ENCODE data around the gene E2F4. TPM values are rescaled to one million over a fixed set of nuclear protein-coding genes. Genes with fewer than 3 reads are reported as not detected.

The E2F4 gene
- total and polyA plus RNA-seq, 2 of the 8 experiments (the other 6 are each of a cell fraction or from before 2014, with no cell fraction given): 79.9 to 157 TPM

- TF ChIP-seq, protein P1, sequence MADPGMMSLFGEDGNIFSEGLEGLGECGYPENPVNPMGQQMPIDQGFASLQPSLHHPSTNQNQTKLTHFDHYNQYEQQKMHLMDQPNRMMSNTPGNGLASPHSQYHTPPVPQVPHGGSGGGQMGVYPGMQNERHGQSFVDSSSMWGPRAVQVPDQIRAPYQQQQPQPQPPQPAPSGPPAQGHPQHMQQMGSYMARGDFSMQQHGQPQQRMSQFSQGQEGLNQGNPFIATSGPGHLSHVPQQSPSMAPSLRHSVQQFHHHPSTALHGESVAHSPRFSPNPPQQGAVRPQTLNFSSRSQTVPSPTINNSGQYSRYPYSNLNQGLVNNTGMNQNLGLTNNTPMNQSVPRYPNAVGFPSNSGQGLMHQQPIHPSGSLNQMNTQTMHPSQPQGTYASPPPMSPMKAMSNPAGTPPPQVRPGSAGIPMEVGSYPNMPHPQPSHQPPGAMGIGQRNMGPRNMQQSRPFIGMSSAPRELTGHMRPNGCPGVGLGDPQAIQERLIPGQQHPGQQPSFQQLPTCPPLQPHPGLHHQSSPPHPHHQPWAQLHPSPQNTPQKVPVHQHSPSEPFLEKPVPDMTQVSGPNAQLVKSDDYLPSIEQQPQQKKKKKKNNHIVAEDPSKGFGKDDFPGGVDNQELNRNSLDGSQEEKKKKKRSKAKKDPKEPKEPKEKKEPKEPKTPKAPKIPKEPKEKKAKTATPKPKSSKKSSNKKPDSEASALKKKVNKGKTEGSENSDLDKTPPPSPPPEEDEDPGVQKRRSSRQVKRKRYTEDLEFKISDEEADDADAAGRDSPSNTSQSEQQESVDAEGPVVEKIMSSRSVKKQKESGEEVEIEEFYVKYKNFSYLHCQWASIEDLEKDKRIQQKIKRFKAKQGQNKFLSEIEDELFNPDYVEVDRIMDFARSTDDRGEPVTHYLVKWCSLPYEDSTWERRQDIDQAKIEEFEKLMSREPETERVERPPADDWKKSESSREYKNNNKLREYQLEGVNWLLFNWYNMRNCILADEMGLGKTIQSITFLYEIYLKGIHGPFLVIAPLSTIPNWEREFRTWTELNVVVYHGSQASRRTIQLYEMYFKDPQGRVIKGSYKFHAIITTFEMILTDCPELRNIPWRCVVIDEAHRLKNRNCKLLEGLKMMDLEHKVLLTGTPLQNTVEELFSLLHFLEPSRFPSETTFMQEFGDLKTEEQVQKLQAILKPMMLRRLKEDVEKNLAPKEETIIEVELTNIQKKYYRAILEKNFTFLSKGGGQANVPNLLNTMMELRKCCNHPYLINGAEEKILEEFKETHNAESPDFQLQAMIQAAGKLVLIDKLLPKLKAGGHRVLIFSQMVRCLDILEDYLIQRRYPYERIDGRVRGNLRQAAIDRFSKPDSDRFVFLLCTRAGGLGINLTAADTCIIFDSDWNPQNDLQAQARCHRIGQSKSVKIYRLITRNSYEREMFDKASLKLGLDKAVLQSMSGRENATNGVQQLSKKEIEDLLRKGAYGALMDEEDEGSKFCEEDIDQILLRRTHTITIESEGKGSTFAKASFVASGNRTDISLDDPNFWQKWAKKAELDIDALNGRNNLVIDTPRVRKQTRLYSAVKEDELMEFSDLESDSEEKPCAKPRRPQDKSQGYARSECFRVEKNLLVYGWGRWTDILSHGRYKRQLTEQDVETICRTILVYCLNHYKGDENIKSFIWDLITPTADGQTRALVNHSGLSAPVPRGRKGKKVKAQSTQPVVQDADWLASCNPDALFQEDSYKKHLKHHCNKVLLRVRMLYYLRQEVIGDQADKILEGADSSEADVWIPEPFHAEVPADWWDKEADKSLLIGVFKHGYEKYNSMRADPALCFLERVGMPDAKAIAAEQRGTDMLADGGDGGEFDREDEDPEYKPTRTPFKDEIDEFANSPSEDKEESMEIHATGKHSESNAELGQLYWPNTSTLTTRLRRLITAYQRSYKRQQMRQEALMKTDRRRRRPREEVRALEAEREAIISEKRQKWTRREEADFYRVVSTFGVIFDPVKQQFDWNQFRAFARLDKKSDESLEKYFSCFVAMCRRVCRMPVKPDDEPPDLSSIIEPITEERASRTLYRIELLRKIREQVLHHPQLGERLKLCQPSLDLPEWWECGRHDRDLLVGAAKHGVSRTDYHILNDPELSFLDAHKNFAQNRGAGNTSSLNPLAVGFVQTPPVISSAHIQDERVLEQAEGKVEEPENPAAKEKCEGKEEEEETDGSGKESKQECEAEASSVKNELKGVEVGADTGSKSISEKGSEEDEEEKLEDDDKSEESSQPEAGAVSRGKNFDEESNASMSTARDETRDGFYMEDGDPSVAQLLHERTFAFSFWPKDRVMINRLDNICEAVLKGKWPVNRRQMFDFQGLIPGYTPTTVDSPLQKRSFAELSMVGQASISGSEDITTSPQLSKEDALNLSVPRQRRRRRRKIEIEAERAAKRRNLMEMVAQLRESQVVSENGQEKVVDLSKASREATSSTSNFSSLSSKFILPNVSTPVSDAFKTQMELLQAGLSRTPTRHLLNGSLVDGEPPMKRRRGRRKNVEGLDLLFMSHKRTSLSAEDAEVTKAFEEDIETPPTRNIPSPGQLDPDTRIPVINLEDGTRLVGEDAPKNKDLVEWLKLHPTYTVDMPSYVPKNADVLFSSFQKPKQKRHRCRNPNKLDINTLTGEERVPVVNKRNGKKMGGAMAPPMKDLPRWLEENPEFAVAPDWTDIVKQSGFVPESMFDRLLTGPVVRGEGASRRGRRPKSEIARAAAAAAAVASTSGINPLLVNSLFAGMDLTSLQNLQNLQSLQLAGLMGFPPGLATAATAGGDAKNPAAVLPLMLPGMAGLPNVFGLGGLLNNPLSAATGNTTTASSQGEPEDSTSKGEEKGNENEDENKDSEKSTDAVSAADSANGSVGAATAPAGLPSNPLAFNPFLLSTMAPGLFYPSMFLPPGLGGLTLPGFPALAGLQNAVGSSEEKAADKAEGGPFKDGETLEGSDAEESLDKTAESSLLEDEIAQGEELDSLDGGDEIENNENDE (IDR thresholded peaks at IDR 0.05; ENCODE audit: insufficient replicate concordance, low read length): no peak
- TF ChIP-seq ZNF274 (IDR thresholded peaks at IDR 0.05; ENCODE audit: borderline replicate concordance, extremely low read depth, low read length): no peak
- TF ChIP-seq, protein P2, sequence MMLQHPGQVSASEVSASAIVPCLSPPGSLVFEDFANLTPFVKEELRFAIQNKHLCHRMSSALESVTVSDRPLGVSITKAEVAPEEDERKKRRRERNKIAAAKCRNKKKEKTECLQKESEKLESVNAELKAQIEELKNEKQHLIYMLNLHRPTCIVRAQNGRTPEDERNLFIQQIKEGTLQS (IDR thresholded peaks at IDR 0.05; ENCODE audit: insufficient read depth, low read depth, low read length): no peak
These were observed 22.9 kb upstream of the E2F4 start (continued) for GRCh38 chr16:67169011-67169451.
